C4-2B (cell line): ENCODE results near the gene LMNTD2.

Source experiments
- ZFX ChIP-seq: fragments of 450-650 bp; IDR thresholded peaks from 2 replicates; pipeline ENCODE4 v1.6.1; 2017
- TF ChIP-seq, protein P1 (sequence below): fragments of 450-650 bp; conservative IDR thresholded peaks from 2 replicates; pipeline ENCODE4 v1.5.1; 2017; ENCODE audit warnings: mild to moderate bottlenecking

GRCh38 chr11:553988-554340 is 6.6 kb downstream of the LMNTD2 start:
- TF ChIP-seq, protein P1, sequence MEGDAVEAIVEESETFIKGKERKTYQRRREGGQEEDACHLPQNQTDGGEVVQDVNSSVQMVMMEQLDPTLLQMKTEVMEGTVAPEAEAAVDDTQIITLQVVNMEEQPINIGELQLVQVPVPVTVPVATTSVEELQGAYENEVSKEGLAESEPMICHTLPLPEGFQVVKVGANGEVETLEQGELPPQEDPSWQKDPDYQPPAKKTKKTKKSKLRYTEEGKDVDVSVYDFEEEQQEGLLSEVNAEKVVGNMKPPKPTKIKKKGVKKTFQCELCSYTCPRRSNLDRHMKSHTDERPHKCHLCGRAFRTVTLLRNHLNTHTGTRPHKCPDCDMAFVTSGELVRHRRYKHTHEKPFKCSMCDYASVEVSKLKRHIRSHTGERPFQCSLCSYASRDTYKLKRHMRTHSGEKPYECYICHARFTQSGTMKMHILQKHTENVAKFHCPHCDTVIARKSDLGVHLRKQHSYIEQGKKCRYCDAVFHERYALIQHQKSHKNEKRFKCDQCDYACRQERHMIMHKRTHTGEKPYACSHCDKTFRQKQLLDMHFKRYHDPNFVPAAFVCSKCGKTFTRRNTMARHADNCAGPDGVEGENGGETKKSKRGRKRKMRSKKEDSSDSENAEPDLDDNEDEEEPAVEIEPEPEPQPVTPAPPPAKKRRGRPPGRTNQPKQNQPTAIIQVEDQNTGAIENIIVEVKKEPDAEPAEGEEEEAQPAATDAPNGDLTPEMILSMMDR = no peak
- TF ChIP-seq ZFX = no peak
